B cell (primary cell): ENCODE results near the gene AOAH. TPM values are rescaled to one million over a fixed set of nuclear protein-coding genes. Genes with fewer than 3 reads are reported as not detected.

Experiments
- ATAC-seq: fragments of 200-7000 bp; cut with Tn5 transposase; one replicate; pipeline ENCODE4 v1.10.0; 2021; ENCODE audit warnings: low read depth, mild to moderate bottlenecking, moderate number of reproducible peaks, moderate library complexity
- CTCF ChIA-PET: fragments of 350-600 bp; sonication (Branson Sonifier 250); formaldehyde crosslinking; loops from one replicate; lab custom pipeline; 2021; ENCODE audit warnings: antibody characterized with exemption, inconsistent platforms; lab: Charles Lee
- POLR2A ChIA-PET: fragments of 350-600 bp; sonication (Branson Sonifier 250); formaldehyde crosslinking; loops from one replicate; lab custom pipeline; 2021; ENCODE audit warnings: antibody characterized with exemption; lab: Charles Lee
- DNase-seq: peaks from one replicate; pipeline ENCODE4 v3.0.0; 2013
- H2AFZ ChIP-seq: 2 replicates; pipeline ENCODE4 v1.6.1; 2012; ENCODE audit warnings: mild to moderate bottlenecking, low read depth, low read length; ENCODE audit not compliant: insufficient read depth, poor library complexity, severe bottlenecking
- H3K27ac ChIP-seq, 2 donors: 1 replicate in 1 of 2; 2 replicates in 1 of 2; pipeline ENCODE4 v1.5.1; 2012 to 2013; ENCODE audit warnings: low read length in 2 of 2, mild to moderate bottlenecking in 2 of 2, moderate library complexity in 1 of 2
- H3K27me3 ChIP-seq, 4 experiments: fragments of 200-600 bp in 1 of 4; sonication (generic) in 1 of 4; replicated peaks in 1 of 4; 1 replicate in 2 of 4; 2 replicates in 2 of 4; pipeline versions ENCODE4 v1.6.1 to v1.7.0; 2013 to 2016; ENCODE audit warnings: low read length in 3 of 4, mild to moderate bottlenecking in 2 of 4, mixed read lengths in 1 of 4, moderate library complexity in 1 of 4; ENCODE audit not compliant: insufficient read depth in 4 of 4, control insufficient read depth in 3 of 4; ENCODE audit errors: control extremely low read depth in 1 of 4
- H3K36me3 ChIP-seq, 2 experiments: replicated peaks in 1 of 2; 1 replicate in 1 of 2; 2 replicates in 1 of 2; pipeline versions ENCODE4 v1.6.1 to v1.7.1; 2013; ENCODE audit warnings: low read length in 1 of 2; ENCODE audit not compliant: insufficient read depth in 2 of 2, control insufficient read depth in 1 of 2; ENCODE audit errors: control extremely low read depth in 1 of 2, extremely low read depth in 1 of 2
- H3K4me1 ChIP-seq, 2 donors: fragments of 200-600 bp in 1 of 2; sonication (generic) in 1 of 2; 1 replicate in 1 of 2; 2 replicates in 1 of 2; pipeline versions ENCODE4 v1.5.1 to v1.6.1; 2013 to 2017; ENCODE audit warnings: low read length in 2 of 2; ENCODE audit not compliant: control insufficient read depth in 2 of 2, insufficient read depth in 2 of 2
- H3K4me2 ChIP-seq: replicated peaks from 2 replicates; pipeline ENCODE3; 2012; ENCODE audit warnings: mild to moderate bottlenecking, low read depth, low read length; ENCODE audit not compliant: poor library complexity, severe bottlenecking
- H3K4me3 ChIP-seq, 5 experiments: fragments of 200-600 bp in 1 of 5; sonication (generic) in 1 of 5; 1 replicate in 3 of 5; 2 replicates in 2 of 5; pipeline versions ENCODE4 v1.5.1 to v1.7.0; 2011 to 2016; ENCODE audit warnings: low read length in 4 of 5, mild to moderate bottlenecking in 4 of 5, low read depth in 2 of 5, control low read depth in 1 of 5, moderate library complexity in 1 of 5; ENCODE audit not compliant: insufficient read depth in 1 of 5; ENCODE audit errors: control extremely low read depth in 1 of 5, extremely low read depth in 1 of 5
- H3K79me2 ChIP-seq: fragments of 200-600 bp; sonication (generic); one replicate; pipeline ENCODE4 v1.6.0; 2016; ENCODE audit warnings: low read length; ENCODE audit not compliant: control insufficient read depth, insufficient read depth
- H3K9ac ChIP-seq: fragments of 200-600 bp; sonication (generic); 2 replicates; pipeline ENCODE4 v1.6.1; 2017; ENCODE audit warnings: mild to moderate bottlenecking, low read length, moderate library complexity
- H3K9me3 ChIP-seq, 3 donors: one replicate each; pipeline versions ENCODE4 v1.6.1 to v1.7.1; 2013; ENCODE audit warnings: low read length in 2 of 3; ENCODE audit not compliant: control insufficient read depth in 2 of 3, insufficient read depth in 1 of 3; ENCODE audit errors: control extremely low read depth in 1 of 3
- H4K20me1 ChIP-seq: 2 replicates; pipeline ENCODE4 v1.6.0; 2012; ENCODE audit warnings: mild to moderate bottlenecking, low read length; ENCODE audit not compliant: insufficient read depth, control insufficient read depth, poor library complexity, severe bottlenecking
- H3K27ac Mint-ChIP-seq: one replicate; pipeline ENCODE4 v1.8.0; 2021; ENCODE audit warnings: mixed read lengths
- H3K27me3 Mint-ChIP-seq: one replicate; pipeline ENCODE4 v1.8.0; 2021; ENCODE audit warnings: mixed read lengths
- H3K4me1 Mint-ChIP-seq: one replicate; pipeline ENCODE4 v1.8.0; 2021; ENCODE audit warnings: mixed read lengths
- H3K4me3 Mint-ChIP-seq: one replicate; pipeline ENCODE4 v1.8.0; 2021; ENCODE audit warnings: mixed read lengths
- H3K9me3 Mint-ChIP-seq: one replicate; pipeline ENCODE4 v1.8.0; 2022; ENCODE audit warnings: mixed read lengths; ENCODE audit not compliant: insufficient read depth
- EZH2 ChIP-seq: IDR thresholded peaks from 2 replicates; pipeline ENCODE4 v1.6.1; 2012; ENCODE audit warnings: borderline replicate concordance, low read depth, mild to moderate bottlenecking, moderate library complexity, low read length; ENCODE audit not compliant: insufficient read depth, poor library complexity, severe bottlenecking
- WGBS: methylation state at CpG from one replicate; pipeline ENCODE4 v1.1.5; 2013; ENCODE audit warnings: missing lambda C conversion rate; ENCODE audit not compliant: insufficient coverage; 5-methylcytosine and 5-hydroxymethylcytosine counted together
- intact Hi-C: fragments of 100-400 bp; cut with micrococcal nuclease; formaldehyde crosslinking; loops from one replicate; pipeline ENCODE4 v1.10.0; 2022
- polyA plus RNA-seq: library from polyadenylated mRNA; depleted of rRNA; stranded (reverse); fragments of >200 nt; gene quantifications from 2 replicates; pipeline ENCODE4 v1.2.3, GENCODE V29; 2012
- total RNA-seq, 2 donors: library from RNA; stranded (reverse); fragments of 120-200 nt in 1 of 2; gene quantifications; 1 replicate in 1 of 2; 2 replicates in 1 of 2; pipeline versions ENCODE4 v1.2.3 to v1.2.4, GENCODE V29; 2013 to 2022
- TF ChIP-seq, protein P1 (sequence below): fragments of 200-600 bp; IDR thresholded peaks from one replicate; pipeline ENCODE4 v1.8.0; 2022; ENCODE audit warnings: antibody characterized with exemption, mild to moderate bottlenecking

AOAH gene
- total and polyA plus RNA-seq, 2 donors (not counting 1 experiment from before 2014, with no cell fraction given), result 2.6 to 5.0 TPM

DNA sequence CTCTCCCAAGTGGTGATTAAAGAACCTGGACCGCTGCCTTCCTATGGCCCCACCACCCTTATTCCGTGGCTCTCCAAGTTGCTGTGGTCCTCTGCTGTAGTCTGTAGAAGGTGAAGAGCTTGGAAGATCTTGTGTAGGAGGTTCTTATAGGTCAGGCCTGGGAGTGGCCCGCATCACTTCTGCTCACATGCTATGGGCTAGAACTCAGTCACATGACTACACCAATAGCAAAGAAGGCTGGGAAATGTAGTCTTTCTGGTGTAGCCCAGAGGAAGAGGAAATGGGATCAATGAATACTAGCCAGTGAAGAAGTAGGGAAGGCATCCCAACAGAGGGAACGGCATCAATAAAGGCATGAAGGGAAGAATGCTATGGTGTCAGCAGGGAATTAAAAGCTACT lies 41.3 kb upstream of the AOAH start:
- ATAC-seq, result no peak
- Mint-ChIP-seq H3K9me3 (no peaks in the 10 kb centered on the region), H3K4me1 (peaks cover 12% of the 10 kb centered on the region), H3K27me3 (no peaks in the 10 kb centered on the region), H3K27ac (no peak overlapping the region), H3K4me3 (no peak overlapping the region)
- Histone ChIP-seq H3K4me3 (no peak overlapping the region), H3K27me3 (no peaks in the 10 kb centered on the region), H3K79me2 (no peaks in the 10 kb centered on the region), H3K9me3 (no peaks in the 10 kb centered on the region), H3K4me2 (no peak overlapping the region), H4K20me1 (no peaks in the 10 kb centered on the region), H3K4me1 (peaks cover 0 to 7% of the 10 kb centered on the region in 2 donors), H3K36me3 (no peaks in the 10 kb centered on the region), H2AFZ (no peak overlapping the region), H3K9ac (no peak overlapping the region), H3K27ac (no peak overlapping the region)
- ChIA-PET CTCF (no interaction called here), POLR2A (no interaction called here)
- TF ChIP-seq, protein P1, sequence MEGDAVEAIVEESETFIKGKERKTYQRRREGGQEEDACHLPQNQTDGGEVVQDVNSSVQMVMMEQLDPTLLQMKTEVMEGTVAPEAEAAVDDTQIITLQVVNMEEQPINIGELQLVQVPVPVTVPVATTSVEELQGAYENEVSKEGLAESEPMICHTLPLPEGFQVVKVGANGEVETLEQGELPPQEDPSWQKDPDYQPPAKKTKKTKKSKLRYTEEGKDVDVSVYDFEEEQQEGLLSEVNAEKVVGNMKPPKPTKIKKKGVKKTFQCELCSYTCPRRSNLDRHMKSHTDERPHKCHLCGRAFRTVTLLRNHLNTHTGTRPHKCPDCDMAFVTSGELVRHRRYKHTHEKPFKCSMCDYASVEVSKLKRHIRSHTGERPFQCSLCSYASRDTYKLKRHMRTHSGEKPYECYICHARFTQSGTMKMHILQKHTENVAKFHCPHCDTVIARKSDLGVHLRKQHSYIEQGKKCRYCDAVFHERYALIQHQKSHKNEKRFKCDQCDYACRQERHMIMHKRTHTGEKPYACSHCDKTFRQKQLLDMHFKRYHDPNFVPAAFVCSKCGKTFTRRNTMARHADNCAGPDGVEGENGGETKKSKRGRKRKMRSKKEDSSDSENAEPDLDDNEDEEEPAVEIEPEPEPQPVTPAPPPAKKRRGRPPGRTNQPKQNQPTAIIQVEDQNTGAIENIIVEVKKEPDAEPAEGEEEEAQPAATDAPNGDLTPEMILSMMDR, result no peak
- no peak for TF ChIP-seq EZH2
- WGBS, result 0% methylated on average over 1 of the region's 4 CpGs
- DNase-seq, result no peak
- intact Hi-C loops, result no loop called here

DNA sequence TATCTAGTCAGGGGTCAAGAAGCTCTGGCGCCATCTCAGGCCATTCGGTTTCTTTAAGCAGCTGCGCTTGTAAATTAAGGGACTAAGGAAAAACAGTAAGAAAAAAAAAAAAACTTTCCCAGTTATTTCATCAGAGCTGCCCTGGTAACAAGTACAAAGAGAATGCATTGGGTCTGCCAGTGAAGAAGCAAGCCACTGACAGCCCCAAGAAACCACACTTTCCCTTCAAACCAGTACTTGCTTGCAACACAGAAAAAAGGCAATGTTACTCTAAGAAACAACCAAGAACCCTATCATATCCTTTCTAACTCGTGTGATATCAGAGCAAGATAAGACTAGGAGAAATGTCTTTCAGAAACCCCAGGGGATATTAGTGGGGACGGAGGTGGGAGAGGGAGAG lies 40.6 kb upstream of the AOAH start:
- no peak for TF ChIP-seq EZH2
- TF ChIP-seq, protein P1, result no peak
- no peaks in the 10 kb centered on the region for H3K27me3 Mint-ChIP-seq
- peaks cover 12% of the 10 kb centered on the region for H3K4me1 Mint-ChIP-seq
- CTCF ChIA-PET, result no interaction called here
- H3K4me3 Mint-ChIP-seq, result no peak overlapping the region
- intact Hi-C loops, result no loop called here
- no peaks in the 10 kb centered on the region for H3K9me3 Mint-ChIP-seq
- H4K20me1 ChIP-seq, result no peaks in the 10 kb centered on the region
- no peaks in the 10 kb centered on the region for H3K27me3 ChIP-seq
- no peaks in the 10 kb centered on the region for H3K9me3 ChIP-seq
- ATAC-seq (no peak), DNase-seq (no peak)
- POLR2A ChIA-PET, result no interaction called here
- H3K27ac ChIP-seq, result no peak overlapping the region
- H3K27ac Mint-ChIP-seq, result no peak overlapping the region
- H3K9ac ChIP-seq, result no peak overlapping the region
- 100% methylated on average over 1 of the region's 5 CpGs for WGBS
- H3K4me3 ChIP-seq, result no peak overlapping the region
- H2AFZ ChIP-seq, result no peak overlapping the region
- H3K4me1 ChIP-seq, result peaks cover 0 to 7% of the 10 kb centered on the region in 2 donors
- no peaks in the 10 kb centered on the region for H3K79me2 ChIP-seq
- H3K4me2 ChIP-seq, result no peak overlapping the region
- no peaks in the 10 kb centered on the region for H3K36me3 ChIP-seq
